IPS-20b (cell line): ENCODE data around the gene CSNK2A3.

ENCODE experiments used
- H3K27ac ChIP-seq: one replicate; pipeline ENCODE4 v1.5.1; 2013; ENCODE audit warnings: low read length
- H3K27me3 ChIP-seq: 2 replicates; pipeline ENCODE4 v1.6.1; 2013; ENCODE audit warnings: mild to moderate bottlenecking, low read length, inconsistent platforms; ENCODE audit not compliant: insufficient read depth
- H3K36me3 ChIP-seq: 2 replicates; pipeline ENCODE4 v1.6.1; 2013; ENCODE audit warnings: low read depth, mild to moderate bottlenecking, inconsistent platforms, low read length, moderate library complexity; ENCODE audit not compliant: insufficient read depth
- H3K4me1 ChIP-seq: 2 replicates; pipeline ENCODE4 v1.6.1; 2013; ENCODE audit warnings: mild to moderate bottlenecking, control low read depth, inconsistent platforms, low read length, moderate library complexity; ENCODE audit not compliant: insufficient read depth
- H3K4me3 ChIP-seq: 2 replicates; pipeline ENCODE4 v1.5.1; 2013; ENCODE audit warnings: mild to moderate bottlenecking, low read length, inconsistent platforms
- H3K9ac ChIP-seq: 2 replicates; pipeline ENCODE4 v1.6.1; 2013; ENCODE audit warnings: low read depth, mild to moderate bottlenecking, inconsistent platforms, low read length, moderate library complexity
- H3K9me3 ChIP-seq: 2 replicates; pipeline ENCODE4 v1.6.1; 2013; ENCODE audit warnings: mild to moderate bottlenecking, low read depth, low read length, inconsistent platforms; ENCODE audit not compliant: insufficient read depth

CSNK2A3 gene

DNA sequence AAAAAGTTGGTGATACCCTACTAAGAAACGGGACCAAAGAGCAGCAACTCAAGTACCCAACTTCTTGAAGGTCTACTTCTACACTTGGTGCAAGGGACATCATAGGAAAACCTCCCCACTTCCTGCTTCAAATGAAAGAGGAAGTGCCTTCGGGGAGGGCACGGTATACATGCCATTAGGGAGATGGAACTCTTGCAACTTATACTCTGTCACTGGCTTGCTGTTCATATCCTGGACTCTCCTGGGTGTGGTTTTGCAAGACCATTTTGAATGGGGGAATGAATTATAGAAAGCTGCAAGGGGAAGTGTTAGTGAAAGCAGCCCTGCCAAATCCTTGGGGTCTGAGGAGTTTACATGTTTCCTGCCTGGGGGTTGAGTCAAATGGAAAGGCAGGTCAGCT lies 41.9 kb downstream of the CSNK2A3 start:
- Histone ChIP-seq H3K27ac (no peak overlapping the region), H3K27me3 (no peaks in the 10 kb centered on the region), H3K9ac (no peak overlapping the region), H3K4me1 (no peaks in the 10 kb centered on the region), H3K9me3 (no peaks in the 10 kb centered on the region), H3K4me3 (no peak overlapping the region), H3K36me3 (no peaks in the 10 kb centered on the region)

DNA sequence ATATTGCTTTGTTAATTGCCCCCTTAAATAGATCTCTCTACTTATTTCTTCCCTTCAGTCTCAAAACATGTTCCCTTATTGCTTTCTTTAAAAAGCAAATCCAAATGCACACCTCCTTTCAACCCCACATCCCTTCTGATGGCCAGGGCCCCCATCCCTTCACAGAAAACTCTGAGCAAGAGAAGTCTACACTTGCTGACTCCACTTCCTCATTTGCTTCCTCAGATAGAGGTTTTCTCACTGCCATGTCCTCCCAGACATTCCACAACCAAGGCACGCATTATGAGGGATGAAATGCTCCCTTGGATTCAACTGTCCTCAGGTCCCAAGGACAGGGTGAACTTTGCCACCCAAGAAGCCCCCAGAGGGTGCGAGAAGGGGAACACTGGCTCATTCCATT lies 43.1 kb downstream of the CSNK2A3 start:
- Histone ChIP-seq H3K4me3 (no peak overlapping the region), H3K9ac (no peak overlapping the region), H3K9me3 (no peaks in the 10 kb centered on the region), H3K4me1 (no peaks in the 10 kb centered on the region), H3K27me3 (no peaks in the 10 kb centered on the region), H3K36me3 (no peaks in the 10 kb centered on the region), H3K27ac (no peak overlapping the region)

DNA sequence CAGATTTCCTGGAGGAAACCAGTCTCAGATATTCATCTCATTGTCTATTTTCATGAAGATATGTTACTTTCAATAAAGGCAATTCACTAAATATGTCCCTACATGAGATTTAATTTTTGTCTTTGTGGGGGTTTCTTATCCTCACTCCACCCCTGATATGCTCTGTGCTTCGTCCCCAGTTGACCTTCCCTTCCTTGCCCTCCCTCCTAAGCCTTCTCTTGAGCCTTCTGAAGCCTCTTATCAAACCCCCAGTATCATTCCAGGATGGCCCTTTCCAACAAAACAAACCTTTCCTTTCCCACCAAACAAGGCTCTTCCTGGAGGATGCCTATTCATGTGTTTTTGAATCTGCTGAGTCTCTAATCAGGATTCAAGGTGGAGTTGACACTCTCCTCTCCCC lies 44.8 kb downstream of the CSNK2A3 start:
- no peaks in the 10 kb centered on the region for H3K9me3 ChIP-seq
- no peaks in the 10 kb centered on the region for H3K4me1 ChIP-seq
- no peak overlapping the region for H3K4me3 ChIP-seq
- no peaks in the 10 kb centered on the region for H3K27me3 ChIP-seq
- H3K27ac ChIP-seq, result no peak overlapping the region
- H3K36me3 ChIP-seq, result no peaks in the 10 kb centered on the region
- H3K9ac ChIP-seq, result no peak overlapping the region

DNA sequence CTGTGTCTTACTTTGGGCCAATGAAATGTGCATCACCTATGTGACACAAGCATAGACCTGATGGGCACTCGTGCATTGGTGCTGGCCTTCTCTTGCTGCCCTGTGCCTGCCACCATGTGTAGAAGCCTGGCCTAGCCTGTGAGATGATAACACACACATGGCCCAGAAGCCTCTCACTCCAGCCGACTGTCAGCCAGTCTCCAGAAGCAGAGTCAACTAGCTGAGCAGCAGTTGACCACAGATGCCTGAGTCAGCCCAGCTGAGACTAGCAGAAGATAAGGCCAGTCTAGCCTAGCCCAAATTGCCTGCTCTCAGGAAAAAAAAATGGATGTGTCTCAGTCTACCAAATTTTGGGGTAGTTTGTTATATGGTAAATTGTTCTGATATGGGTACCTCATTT lies 46.2 kb downstream of the CSNK2A3 start:
- Histone ChIP-seq H3K9me3 (no peaks in the 10 kb centered on the region), H3K36me3 (no peaks in the 10 kb centered on the region), H3K9ac (no peak overlapping the region), H3K27ac (no peak overlapping the region), H3K27me3 (no peaks in the 10 kb centered on the region), H3K4me3 (no peak overlapping the region), H3K4me1 (no peaks in the 10 kb centered on the region)

DNA sequence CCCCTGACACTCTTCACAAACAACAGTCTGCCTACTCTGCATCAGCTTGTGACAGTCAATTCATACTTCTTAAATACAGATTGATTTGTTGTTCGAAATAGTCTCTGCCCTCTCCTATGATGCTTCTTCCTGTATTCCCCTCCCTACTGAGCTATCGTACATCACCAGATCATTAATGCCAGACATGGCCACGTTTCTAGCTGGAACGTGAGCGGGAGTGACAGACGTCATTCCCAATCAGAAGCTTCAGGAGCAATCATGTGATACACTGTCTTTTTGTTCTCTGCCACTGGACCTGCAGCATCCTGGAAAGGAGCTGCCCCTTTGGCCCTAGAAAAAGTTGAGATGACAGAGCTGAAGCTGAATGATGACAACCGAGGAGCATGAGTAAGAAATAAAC lies 48.5 kb downstream of the CSNK2A3 start:
- Histone ChIP-seq H3K9me3 (no peaks in the 10 kb centered on the region), H3K36me3 (no peaks in the 10 kb centered on the region), H3K27ac (no peak overlapping the region), H3K4me1 (no peaks in the 10 kb centered on the region), H3K9ac (no peak overlapping the region), H3K27me3 (no peaks in the 10 kb centered on the region), H3K4me3 (no peak overlapping the region)

DNA sequence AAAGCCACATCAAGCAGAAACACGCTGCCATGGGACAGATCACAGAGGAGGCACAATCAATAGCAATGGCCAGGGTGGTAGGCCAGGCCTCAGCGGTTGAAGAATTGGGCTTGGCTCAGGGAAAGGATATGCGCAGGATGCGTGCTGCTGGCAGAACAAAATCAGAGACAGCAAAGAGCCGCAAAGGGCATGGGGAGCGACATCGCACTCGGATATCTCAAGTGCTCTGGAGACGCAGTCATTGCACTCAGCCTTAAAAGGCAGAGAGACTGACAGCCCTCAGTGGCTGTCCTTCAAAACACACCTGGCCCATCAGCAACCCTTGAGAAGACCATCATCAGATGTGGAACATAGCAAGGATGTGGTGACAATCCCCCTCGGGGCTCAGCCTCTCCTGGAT lies 50.5 kb downstream of the CSNK2A3 start:
- Histone ChIP-seq H3K27ac (no peak overlapping the region), H3K4me1 (no peaks in the 10 kb centered on the region), H3K9ac (no peak overlapping the region), H3K4me3 (no peak overlapping the region), H3K36me3 (no peaks in the 10 kb centered on the region), H3K9me3 (no peaks in the 10 kb centered on the region), H3K27me3 (no peaks in the 10 kb centered on the region)
